Measurements from ENCODE around the gene SMYD3.

DNA sequence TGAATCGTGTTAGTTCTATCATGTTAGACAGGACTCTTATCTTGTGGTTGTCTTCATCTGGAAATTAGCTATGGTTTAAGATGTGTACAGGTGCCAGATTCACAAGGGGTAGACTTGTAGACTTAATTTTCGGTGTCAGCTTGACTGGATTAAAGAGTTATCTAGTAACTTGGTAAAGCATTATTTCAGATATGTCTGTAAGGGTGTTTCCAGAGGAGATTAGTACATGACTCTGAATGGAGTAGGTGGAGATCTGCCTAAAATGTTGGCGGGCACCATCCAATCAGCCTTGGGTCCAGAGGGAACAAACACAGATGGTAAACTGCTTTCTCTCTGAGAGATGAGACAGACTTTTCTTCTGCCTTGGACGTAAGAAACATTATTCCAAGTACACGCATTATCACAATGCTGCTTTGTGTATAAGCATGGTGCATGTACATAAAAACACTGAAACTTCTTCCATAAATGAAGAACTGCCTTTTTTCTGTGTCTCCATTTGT, 434.6 kb downstream of the SMYD3 start:
- no peak for TF ChIP-seq ETV6 (conservative IDR thresholded peaks at IDR 0.05 in 1 of 2, IDR thresholded peaks at IDR 0.05 in 1 of 2; ENCODE audit: borderline replicate concordance in 1 of 2, low read depth in 1 of 2)
- TF ChIP-seq, protein P1, sequence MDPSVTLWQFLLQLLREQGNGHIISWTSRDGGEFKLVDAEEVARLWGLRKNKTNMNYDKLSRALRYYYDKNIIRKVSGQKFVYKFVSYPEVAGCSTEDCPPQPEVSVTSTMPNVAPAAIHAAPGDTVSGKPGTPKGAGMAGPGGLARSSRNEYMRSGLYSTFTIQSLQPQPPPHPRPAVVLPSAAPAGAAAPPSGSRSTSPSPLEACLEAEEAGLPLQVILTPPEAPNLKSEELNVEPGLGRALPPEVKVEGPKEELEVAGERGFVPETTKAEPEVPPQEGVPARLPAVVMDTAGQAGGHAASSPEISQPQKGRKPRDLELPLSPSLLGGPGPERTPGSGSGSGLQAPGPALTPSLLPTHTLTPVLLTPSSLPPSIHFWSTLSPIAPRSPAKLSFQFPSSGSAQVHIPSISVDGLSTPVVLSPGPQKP (IDR thresholded peaks at IDR 0.05; ENCODE audit: low read depth, low read length) = no peak
- TF ChIP-seq CTCF (IDR thresholded peaks at IDR 0.05 in 2 of 3, conservative IDR thresholded peaks at IDR 0.05 in 1 of 3; ENCODE audit: control insufficient read depth in 2 of 3, extremely low read depth in 1 of 3, insufficient read depth in 1 of 3, low read depth in 3 of 3, low read length in 3 of 3) = no peak
- TF ChIP-seq, protein P2, sequence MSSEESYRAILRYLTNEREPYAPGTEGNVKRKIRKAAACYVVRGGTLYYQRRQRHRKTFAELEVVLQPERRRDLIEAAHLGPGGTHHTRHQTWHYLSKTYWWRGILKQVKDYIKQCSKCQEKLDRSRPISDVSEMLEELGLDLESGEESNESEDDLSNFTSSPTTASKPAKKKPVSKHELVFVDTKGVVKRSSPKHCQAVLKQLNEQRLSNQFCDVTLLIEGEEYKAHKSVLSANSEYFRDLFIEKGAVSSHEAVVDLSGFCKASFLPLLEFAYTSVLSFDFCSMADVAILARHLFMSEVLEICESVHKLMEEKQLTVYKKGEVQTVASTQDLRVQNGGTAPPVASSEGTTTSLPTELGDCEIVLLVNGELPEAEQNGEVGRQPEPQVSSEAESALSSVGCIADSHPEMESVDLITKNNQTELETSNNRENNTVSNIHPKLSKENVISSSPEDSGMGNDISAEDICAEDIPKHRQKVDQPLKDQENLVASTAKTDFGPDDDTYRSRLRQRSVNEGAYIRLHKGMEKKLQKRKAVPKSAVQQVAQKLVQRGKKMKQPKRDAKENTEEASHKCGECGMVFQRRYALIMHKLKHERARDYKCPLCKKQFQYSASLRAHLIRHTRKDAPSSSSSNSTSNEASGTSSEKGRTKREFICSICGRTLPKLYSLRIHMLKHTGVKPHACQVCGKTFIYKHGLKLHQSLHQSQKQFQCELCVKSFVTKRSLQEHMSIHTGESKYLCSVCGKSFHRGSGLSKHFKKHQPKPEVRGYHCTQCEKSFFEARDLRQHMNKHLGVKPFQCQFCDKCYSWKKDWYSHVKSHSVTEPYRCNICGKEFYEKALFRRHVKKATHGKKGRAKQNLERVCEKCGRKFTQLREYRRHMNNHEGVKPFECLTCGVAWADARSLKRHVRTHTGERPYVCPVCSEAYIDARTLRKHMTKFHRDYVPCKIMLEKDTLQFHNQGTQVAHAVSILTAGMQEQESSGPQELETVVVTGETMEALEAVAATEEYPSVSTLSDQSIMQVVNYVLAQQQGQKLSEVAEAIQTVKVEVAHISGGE (CRISPR knock-in tag; IDR thresholded peaks at IDR 0.05) = no peak
- no peak for TF ChIP-seq CBFB (IDR thresholded peaks at IDR 0.05; ENCODE audit: low read depth)
- no peak for TF ChIP-seq MYB (IDR thresholded peaks at IDR 0.05; ENCODE audit: borderline replicate concordance, low read depth, low read length)
